Activated T-helper 9 cell treated with anti-CD3 and anti-CD28 coated beads, Interleukin-2, amount 50 U/mL, for 16 hours (primary cell): ENCODE data around the gene PKDREJ.
"Not testable (repeated sequence)": the region's sequence is repeated elsewhere in the genome, so short reads cannot be mapped to it uniquely, and the experiment has no call there.

ENCODE experiments used
- DNase-seq: peaks from one replicate; pipeline ENCODE4 v3.0.0-alpha.2; 2020; ENCODE audit warnings: low read depth

Gene PKDREJ, protein sequence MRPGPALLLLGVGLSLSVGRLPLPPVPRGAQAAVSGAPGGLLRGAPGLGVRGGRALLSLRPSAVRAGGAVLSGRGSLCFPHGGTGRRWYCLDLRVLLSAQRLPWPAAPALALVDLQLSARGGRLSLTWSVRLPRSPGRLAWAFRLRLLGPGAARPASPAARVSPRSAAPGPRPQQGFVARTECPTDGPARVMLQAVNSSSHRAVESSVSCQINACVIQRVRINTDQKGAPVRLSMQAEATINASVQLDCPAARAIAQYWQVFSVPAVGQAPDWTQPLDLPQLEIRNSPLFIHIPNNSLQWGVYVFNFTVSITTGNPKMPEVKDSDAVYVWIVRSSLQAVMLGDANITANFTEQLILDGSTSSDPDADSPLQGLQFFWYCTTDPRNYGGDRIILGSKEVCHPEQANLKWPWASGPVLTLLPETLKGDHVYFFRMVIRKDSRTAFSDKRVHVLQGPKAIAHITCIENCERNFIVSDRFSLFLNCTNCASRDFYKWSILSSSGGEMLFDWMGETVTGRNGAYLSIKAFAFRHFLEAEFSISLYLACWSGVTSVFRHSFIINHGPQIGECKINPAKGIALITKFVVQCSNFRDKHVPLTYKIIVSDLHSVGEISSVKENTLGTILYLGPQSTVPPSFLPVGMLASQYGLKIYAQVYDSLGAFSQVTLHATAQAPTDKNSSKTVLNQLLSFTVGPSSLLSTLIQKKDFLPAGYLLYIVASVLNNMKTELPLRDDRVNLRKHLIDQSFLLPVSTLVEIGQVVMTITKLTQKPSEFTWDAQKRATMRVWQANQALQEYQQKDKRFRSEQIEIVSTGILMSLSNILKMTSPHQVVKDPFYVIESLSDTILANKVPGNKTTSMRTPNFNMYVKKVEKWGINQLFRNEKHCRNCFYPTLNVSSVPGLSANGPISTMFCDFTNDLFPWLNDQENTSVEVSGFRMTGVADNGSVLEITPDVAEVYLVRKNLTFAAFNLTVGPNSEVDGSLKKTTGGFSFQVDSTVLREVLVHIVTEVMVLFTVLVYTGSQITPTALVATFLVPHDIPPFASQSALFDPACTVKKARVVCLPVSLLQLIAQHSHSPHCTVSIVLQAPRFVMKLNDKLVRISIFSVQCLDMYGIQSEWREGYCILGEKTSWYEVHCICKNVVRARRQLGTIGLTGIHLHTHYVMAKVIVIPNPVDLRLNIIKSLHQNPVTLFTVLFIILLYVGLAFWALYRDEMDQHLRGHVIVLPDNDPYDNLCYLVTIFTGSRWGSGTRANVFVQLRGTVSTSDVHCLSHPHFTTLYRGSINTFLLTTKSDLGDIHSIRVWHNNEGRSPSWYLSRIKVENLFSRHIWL (N-terminal part only)

DNA sequence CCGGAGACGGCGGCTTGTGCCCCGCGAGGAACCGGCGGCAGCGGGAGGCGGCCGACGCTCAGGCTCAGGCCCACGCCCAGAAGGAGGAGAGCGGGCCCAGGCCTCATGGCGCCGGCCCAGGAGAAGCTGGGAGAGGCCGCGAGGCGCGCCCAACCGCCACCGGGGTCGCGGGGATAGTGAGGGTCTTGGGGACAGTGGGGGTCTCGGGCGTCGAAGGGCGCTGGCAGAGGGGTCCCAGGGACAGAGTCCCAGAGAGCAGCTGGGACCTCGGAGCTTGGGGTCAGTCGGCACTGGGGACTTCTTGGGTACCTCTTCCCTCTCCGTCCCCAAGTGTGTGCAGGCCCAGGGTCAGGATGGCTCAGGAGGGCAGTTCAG lies at the start of gene PKDREJ:
TSS of gene PKDREJ (minus strand) at position 128 of the 375 bp plus-strand sequence. CDS start at position 107, 21 bp downstream.
- no peak for DNase-seq

DNA sequence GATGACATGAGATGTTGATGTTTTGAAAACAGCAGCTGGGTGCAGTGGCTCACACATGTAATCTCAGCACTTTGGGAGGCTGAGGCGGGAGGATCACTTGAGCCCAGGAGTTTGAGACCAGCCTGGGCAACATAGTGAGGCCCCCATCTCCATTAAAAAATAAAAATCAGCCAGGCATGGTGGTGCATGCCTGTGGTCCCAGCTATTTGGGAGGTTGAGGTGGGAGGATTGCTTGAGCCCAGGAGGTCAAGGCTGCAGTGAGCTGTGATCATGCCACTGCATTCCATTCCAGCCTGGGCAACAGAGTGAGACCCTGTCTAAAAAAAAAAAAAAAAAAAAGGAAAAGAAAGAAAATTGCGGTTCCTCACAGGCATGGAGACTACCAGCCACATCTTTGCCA lies 49.7 kb upstream of the PKDREJ start:
- DNase-seq: not testable (repeated sequence)

DNA sequence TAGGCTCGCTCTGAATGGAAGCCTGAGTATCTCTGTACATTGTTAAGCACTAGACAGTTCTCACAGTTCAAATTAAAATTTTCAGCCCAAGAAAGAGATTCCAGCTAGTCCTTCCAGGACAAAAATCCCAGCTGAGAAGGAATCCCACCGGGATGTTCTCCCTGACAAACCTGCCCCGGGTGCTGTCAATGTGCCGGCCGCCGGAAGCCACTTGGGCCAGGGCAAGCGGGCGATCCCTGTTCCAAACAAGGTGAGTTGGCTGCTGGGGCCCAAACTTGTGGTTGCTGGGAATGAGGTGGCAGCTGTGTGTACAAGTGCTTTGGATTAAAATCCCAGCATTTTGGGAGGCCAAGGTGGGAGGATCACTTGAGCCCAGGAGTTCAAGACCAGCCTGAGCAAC lies 48.9 kb upstream of the PKDREJ start:
- no peak for DNase-seq

DNA sequence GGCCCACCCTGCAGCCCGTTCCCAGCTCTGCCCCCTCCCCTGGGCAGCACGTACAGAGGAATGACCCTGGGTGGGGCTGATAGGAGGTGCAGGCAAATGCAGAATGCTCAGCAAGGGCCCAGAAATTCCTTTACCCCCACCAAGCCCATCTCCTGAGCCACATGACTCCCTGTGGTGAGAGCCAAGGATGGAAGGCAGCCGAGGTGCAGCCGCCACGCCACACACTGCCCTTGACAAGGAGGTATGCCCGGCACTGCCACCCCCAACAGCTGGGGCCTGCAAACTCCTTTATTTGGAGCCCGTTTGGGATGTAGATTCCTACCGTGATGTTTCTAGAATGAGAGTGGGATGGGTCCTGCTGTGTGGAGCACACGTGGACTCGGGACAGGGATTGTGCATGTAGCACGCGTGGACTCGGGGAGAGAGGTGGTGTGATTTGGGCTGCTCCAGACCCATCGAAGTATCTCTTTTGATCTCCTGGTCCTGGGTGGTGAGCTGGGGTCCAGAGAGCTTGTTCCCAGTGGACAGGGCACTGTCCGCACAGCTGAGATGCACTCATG lies 46.5 kb upstream of the PKDREJ start:
- DNase-seq: no peak

DNA sequence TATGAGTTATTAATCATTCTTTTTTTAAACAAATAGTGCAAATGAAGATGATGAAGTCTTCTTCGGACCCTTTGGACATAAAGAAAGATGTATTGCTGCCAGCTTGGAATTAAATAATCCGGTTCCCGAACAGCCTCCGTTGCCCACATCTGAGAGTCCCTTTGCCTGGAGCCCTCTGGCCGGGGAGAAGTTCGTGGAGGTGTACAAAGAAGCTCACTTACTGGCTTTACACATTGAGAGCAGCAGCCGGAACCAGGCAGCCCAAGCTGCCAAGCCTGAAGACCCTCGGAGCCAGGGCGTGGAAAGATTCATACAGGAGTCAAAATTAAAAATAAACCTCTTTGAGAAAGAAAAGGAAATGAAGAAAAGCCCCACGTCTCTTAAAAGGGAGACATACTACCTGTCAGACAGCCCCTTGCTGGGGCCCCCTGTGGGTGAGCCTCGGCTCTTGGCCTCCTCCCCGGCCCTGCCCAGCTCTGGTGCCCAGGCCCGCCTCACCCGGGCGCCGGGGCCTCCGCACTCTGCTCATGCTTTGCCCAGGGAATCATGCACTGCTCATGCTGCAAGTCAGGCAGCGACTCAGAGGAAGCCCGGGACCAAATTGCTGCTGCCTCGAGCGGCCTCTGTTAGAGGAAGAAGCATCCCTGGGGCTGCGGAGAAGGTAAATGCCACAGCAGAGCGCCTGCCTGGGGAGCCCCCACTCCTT lies 45.3 kb upstream of the PKDREJ start:
- no peak for DNase-seq

DNA sequence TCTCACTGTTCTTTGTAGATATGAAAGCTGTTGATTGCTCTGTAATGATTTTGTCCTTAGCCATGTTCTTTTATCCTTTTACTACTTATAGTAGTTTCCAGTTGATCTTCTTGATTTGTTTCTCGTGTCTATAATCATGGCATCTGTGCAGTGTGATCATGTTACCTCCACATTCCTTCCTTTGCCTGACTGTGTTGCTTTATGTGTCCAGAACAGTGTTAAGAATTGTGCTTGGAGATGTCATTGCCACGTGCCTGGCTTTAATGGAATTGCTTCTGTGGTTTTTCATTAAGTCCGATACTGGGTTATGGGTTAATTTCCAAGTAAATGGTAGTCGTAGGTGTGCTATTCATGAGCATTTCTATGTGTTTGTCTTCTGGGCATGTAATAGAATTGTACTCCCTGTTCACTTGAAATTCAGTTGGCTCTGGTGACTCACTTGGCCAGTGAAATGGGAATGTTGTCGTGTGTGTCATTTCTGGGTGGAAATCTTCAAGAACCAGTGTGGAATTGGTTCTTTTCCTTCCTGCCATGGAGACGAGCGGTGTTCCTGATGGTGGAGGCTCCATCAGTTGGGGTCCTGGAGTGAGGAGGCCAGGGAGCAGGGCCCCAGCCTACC lies 40.3 kb upstream of the PKDREJ start:
- DNase-seq: no peak

DNA sequence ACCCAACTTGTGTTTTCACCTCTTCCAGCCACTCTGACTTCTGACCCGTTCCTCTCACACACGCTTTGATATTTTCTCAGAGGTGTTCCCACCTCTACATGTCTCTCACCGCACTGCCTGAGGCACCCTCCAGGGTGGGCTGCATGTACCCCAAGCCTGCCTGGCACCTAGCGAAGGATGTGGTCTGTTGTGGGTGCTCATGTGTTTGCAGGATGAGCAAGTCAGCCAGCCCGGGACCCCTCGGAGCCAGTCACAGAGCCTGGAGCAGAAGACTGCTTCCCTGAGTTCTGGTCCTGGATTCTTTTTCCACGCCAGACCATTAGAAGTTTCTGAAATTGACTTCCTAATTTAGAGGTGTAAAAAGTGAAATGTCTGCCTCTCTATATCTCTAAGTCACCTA lies 37.3 kb upstream of the PKDREJ start:
- no peak for DNase-seq

DNA sequence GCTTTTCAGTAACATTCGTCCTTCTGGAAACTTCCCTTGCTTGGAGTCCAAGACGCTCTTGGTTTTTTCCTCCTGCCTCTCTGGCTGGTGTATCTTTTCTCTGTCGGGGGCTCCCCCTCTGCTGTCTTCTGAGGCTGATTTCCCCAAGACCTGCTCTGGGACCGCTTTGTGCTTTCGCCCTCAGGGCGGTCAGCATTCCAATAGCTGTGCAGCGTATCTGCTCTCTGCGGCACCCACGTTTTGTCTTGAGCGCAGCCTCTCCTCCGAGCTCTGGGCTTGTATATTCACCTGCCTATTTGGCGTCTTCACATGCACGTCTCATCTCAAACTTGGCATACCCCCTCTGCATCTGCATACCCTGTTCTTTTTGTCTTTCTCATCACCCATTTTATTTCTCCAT lies 36.0 kb upstream of the PKDREJ start:
- no peak for DNase-seq

DNA sequence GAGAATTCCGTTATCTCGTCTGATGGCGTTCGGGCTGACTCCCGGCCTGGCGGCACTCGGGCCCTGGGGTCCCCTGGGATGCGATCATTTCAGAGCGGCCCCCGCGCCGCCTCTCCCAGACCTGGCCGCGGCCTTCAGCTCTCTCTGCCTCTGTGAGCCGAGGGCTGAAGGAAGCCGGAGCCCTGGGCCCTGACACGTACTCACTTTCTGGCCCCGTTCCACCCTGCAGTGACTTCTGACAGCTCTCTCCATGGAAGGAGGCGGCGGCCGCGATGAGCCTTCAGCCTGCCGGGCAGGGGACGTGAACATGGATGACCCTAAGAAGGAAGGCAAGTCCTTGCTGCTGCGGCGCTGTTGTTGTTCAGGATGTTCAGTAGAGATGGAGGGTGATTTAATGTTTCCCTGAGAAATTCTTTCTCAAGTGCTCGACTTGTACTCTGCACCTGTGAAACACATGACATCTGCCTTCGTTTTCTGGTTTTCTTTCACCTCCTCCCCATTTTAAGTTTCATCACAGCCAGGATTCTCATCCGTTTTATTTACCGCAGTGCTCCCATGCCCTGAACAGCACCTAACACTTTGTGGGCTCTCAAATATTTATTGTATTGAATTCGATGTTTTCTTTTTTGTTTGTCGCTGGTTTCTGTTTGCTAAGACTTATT lies 34.1 kb upstream of the PKDREJ start:
- no peak for DNase-seq

DNA sequence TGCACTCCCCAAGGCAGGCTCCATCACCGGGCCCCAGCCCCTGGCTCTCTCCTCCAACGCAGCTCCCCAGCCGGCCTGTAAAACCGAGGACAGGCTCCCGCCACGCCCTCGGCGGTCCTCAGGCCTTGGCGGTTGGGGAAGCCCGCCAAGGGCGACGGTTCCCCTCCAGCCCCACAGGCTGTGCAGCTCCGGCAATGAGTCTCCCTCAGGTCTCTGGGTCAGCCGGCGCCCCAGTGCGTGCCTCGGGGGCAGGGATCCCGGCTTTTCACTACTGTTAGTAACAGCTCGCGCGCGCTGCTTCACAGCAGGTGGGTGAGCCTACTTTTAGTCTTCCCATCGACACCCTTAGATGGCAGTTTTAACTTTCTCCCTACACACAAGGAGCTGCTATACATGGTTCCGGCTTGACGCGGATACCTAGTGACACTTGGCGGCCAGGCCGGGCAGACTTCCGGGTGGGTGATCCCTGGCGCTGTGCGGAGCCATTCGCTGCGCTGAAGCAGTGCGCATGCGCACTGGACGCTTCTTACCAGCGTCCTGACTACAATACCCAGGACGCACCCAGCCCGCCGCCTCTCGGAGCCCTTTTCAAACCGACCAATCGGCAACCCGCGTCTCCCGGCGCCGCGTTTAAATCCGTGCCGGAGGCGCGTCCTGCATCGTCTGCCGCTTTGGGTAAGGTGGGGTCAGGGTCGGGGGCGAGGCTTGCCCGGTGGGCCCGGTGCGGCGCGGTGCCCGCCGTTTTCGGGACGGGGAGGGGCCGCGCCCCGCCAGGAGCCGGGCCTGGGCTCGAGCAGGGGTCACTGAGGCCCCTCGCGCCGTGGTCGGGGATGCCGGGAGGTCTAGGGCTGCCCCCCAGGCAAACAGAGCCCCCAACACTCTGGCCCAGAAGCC lies 33.4 kb upstream of the PKDREJ start, which contains the start of gene GTSE1:
TSS of gene GTSE1 (plus strand) at position 614 of the 894 bp plus-strand sequence. CDS start 531 bp downstream, outside the sequence.
- peak; percentile 95 for DNase-seq

DNA sequence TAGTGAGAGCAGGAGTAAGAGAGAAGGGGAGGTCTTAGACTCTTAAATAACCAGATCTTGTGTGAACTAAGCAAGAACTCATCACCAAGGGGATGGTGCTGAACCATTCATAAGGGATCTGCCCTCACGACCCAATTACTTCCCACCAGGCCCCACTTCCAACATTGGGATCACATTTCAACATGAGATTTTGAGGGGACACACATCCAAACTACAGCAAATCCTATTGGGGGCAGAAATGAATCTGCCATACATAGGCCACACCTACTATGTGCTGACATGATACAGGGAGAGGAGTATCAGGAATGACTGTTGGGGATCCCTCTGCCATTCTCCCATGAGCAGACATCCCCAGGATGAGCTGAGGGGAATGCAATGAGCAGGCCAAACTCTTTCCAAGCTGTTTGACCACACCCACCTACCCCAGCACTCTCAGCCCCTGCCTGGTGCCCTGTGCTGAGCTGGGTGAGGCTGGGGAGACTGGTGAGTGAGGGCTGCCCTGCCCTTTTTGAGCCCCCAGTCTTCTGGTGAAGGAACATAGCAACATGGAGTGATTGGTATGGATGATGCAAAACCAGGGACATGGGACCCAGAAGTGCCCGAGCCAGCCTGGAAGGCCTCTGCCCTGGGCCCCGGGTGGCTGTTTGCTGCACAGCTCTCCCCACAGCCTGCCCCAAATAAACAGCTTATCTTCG lies 32.3 kb upstream of the PKDREJ start:
- no peak for DNase-seq

DNA sequence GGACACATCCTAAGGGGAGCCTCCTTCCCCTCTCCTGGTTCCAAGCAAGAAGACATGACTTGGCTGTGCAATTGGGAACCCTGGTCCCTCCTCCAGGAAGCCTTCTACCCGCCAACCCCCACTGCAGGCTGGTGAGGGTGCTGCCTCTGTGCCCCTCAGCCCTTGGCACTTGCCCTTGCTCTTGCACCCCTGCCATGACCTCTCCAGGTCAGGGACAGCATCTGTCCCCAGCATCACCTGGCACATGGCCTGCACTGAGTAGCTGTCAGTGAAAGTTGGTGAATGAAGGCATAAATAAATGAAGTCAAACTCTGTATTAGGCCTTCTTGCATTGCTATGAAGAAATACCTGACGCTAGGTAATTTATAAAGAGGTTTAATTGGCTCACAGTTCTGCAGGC lies 31.6 kb upstream of the PKDREJ start:
- DNase-seq: no peak

DNA sequence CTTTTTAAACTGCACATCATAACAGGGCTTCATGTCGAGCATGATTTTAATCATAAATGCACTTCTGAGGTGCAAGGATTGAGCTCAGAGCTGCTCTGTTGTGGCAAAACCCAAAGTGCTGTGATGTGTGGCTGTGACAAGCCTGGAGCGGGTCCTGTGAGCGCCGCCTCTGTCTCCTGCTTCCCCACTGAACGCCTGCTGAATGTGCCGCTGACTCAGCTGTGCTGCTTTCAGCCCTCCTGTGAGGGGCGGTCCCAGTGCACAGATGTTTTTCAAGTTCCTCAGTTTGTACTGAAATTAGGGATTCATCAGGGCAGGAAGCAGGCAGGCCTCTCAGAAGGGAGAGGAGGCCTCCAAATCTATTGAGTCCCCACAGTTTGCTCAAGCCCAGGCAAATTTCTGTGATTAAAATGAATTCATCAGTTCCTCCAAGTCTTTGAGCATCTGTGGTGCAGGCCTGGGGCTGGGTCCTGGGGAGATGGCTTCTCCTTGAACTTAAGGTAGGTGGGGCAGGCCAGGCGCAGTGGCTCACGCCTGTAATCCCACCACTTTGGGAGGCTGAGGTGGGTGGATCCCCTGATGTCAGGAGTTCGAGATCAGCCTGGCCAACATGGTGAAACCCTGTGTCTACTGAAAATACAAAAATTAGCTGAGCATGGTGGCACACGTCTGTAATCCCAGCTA lies 30.6 kb upstream of the PKDREJ start:
- no peak for DNase-seq

DNA sequence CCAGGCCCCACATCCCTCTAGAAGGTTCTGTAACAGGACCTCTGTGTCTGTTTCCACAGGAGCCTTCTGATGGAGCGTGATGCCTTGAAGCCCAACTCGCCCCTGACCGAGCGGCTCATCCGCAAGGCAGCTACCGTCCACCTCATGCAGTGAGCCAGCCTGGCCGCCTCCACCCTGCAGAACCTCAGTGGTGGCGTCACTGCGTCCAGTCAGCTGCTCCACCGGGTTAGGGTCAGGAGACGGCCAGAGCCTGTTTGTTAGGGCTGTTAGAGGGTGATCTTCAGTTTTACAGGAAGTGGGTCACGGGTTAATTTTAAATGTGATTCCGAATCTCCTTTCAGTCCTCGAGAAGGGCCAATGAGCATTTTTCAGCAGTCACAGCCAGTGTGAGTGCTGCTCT lies 29.6 kb upstream of the PKDREJ start:
- no peak for DNase-seq

DNA sequence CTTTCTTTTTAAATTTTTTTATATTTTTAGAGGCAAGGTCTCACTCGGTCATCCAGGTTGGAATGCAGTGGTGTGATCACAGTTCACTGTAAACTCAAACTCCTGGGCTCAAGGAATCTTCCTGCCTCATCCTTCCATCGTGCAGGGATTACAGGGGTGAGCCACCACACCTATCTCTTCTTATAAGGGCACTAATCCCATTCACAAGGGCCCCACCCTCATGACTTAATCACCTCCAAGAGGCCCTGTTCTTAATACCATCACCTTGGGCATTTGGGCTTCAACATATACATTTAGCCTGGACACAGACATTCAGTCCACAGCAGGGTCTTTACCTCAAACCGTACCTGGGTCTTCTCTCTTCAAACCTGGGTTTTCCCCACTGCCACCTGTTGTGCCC lies 29.0 kb upstream of the PKDREJ start:
- DNase-seq: no peak

DNA sequence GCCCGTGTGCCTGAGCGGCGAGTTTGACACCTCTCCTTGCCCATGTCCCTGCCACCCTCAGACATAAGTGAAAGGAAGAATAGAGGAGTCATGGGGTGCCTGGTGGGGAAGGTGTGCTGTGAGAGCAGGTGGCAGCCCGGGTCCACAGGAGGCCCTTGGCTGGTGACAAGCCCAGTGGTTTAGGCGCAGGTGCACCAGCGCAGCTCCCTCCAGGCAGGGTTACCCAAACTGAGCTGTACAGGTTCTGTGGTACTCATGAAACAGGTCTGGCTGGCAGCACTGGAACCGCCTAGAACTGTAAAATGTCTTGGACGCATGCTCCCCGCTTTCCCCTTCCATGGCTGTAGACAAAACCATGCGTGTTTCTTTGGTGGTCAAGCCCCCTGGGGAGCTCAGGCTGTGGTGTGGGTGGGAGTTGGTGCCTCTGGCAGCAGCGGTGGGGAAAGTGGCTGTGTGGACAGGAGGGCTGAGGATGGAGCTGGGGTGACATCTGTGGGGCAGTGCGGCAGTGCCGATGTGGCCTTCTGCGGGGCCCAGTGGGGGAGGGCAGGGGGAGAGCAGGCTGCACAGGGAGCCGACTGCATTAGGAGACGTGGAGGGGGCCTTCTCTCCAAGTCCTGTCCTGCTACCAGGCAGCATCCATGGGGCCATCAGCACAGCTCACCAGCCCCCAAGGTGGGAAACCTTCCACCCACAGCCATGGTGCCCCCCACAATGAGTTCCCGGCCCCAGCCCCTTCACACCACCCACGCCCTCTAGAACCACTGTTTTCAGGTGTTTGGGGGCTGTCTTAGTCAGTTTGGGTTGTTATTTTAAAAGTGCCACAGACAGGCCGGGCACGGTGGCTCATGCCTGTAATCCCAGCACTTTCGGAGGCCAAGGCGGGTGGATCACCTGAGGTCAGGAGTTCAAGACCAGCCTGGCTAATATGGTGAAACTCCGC lies 28.0 kb upstream of the PKDREJ start:
- no peak for DNase-seq
